Hippocampal formation (tissue), 2 donors: Measurements from ENCODE around the gene CACNA1A.
"Not testable (repeated sequence)": the region's sequence is repeated elsewhere in the genome, so short reads cannot be mapped to it uniquely, and the experiment has no call there.

Experiments
- DNase-seq, 2 donors: peaks; one replicate each; lab custom pipeline; 2025; lab: John Stamatoyannopoulos, UW

The CACNA1A gene

DNA sequence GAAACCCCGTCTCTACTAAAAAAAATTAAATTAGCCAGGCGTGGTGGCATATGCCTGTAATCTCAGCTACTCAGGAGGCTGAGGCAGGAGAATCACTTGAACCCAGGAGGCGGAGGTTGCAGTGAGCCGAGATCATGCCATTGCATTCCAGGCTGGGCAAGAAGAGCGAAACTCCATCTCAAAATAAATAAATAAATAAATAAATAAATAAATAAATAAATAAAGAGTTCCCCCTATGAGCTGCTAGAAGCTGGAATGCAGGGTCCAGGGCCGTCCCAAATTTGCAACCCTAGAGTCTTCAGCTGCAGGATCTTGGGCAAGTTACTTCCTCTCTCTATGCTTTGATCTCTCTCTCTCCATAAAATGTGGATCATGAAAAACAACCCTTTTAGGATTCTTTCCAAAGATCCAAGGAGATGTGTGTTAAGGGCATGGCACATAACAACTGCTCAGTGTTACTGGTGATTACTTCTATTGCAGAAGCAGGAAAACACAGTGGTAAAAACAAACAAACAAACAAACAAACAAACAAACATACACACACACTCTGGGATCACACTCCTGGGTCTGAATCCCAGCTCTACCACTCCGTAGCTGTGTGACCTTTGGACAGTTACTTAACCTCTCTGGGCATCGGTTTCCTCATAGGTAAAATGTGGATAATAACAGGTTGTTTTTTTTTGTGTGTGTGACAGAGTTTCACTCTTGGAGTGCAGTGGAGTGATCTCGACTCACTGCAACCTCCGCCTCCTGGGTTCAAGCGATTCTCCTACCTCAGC is 78.8 kb downstream of the CACNA1A start:
- DNase-seq, result no peak

DNA sequence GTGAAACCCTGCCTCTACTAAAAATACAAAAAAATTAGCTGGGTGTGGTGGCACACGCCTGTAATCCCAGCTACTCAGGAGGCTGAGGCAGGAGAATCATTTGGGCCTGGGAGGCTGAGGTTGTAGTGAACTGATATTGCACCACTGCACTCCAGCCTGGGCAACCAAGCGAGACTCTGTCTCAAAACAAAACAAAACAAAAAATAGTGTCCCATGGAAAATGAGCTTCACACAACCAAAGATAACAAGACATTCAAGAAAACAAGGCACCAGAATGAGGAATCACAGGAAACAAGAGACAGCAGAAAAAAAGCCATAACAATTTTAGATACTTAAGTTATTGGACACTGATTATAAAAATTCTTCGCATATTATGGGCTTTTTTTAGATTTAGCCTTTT is 80.4 kb downstream of the CACNA1A start:
- DNase-seq, result not testable (repeated sequence)

DNA sequence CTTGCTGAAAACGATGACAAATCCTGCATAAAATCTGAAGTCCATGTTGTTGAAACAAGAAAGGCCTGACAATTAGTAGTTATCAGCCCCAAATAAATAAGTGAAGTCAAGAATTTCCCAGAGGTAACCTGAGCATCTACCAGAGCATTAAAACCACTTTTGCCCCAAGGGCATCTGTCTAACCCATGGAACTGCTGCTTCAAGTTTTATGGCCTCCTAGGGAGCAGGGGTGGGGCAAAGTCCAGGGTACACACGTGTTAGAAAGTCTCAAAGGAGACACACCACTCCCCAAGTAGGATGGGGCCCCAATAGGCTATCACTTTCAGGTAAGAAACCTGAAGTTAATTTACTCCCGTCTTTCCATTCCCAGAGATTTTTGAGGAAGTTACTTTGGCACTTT is 81.1 kb downstream of the CACNA1A start:
- DNase-seq, result no peak

DNA sequence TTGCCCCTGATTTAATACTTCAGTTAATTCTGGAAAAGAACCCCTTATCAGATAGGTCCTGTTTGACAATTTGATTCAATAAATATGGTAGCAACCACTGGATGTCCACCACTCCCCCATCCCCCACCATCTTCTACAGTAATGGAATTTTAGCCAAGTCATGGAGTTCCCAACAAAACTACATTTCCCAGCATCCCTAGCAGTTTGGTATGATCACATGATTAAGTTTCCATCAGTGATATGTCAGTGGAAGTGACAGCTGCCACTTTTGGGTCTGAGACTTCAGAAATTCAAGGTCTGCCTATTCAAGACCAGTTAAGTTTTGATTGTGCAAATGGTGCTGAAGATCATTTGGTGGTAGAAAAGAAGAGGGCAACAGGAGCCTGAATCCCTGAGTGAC is 85.5 kb downstream of the CACNA1A start:
- no peak for DNase-seq

DNA sequence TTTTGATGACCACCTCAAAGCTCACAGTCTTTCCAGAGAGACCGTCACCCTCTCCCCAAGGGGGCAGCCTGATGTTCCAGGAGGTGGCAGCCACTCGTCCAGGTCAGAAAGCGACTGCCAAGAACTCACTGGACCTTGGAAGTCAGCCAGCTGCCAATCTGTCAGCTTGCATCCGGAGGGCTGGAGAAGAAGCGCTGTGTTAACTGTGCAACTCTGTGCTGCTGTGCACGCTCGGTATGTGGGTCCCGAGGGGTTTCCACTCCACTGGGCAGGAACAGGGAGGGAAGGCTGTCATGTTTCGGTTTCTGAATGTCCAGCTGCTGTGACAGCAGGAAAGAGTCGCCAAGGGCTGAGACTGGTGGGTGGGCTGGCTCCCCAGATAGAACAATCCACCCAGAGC is 89.2 kb downstream of the CACNA1A start:
- DNase-seq, result no peak

DNA sequence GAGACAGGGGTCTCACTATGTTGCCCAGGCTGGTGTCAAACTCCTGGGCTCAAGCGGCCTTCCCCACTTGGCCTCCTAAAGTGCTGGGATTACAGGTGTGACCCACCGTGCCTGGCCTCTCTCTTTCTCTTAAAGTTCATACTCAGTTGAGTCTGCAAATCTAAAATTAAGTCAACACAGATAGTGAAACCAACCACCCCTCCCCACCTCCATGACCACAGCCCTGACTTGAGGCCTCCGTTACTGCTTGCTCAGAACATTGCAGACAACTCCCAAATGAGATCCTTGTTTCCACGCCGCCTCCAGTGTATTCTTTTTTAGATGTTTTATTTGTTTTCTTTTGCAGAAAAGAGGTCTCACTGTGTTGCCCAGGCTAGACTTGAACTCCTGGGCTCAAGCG is 94.4 kb downstream of the CACNA1A start:
- DNase-seq, result no peak

DNA sequence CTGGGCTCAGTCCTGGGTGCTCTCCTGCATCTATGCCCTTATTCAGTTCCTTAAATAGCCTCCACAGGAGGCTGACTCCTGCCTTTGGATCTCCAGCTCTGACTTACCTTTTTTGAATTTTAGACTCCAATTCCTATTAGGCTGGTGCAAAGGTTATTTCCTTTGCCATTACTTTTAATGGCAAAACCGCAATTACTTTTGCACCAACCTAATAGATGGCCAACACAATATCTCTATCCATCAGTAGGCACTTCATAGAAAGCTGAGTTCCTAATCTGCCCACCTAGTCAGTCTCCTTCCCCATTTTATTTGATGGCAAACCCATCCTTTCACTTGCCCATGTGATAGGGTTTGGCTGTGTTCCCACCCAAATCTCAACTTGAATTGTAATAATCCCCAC is 95.3 kb downstream of the CACNA1A start:
- no peak for DNase-seq

DNA sequence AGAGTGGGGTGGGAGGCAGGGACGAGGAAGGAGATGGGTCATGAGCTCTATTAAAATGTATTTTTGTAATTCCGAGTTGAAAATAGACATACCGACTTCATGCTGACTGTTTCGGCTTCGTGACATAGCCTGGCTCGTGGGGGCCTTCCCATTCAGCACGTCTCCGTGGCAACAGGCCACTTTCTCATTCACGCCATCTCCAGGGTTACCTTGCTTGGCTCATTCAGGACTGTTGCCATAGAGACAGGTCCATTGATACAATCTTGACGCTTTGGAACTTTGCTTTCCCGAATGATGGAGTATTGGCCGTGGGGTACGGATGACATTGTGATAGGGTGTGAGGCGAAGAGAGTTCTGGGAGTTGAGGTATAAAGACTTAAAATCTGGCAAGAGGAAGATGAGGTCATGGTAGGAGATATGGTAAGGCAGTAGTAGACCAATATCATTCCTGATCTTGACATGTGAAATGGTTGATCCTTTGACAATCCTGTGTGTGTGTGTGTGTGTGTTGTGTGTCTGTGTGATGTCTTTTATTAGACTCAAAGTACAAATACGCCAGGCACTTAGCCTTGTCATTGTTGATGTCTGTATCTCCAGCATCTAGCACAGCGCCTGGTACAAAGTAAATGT is 97.3 kb downstream of the CACNA1A start:
- no peak for DNase-seq

DNA sequence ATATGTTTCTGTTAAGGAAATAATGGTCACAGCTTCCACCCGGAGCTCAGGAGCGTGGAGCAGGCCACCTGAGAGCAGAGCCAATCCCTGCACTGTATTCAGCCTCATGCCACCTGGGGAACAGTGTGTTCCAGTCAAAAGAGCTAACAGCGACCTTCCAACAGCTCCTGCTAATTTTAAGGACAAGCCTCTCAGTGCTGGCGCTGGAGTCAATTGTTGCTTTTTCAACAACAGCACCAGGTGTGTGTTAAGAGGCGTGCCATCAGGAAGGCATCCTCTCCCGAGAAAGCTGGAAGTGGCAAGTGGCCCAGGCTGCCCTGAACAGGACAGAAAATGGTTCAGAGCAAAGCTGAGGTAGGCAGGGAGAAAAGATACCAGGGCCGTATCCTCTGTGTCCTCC is 102.0 kb downstream of the CACNA1A start:
- no peak for DNase-seq

DNA sequence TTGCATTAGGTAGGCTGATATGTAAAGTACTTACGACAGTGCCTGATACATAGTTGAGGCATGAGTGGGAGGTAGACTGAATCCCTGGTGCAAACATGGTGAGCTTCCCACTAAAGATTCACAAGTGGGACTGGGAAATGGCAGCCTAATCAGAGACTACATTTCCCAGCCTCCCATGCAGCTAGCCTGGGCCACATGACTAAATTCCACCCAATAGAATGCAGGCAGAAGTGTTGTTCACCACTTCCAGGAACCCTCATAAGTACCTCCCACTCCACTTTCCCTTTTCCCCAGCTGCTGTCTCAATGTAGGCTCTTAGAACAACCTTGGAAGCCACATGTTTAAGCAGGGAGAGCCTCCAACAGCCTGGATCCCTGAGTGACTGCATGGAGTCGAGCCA is 104.9 kb downstream of the CACNA1A start:
- DNase-seq, result no peak

DNA sequence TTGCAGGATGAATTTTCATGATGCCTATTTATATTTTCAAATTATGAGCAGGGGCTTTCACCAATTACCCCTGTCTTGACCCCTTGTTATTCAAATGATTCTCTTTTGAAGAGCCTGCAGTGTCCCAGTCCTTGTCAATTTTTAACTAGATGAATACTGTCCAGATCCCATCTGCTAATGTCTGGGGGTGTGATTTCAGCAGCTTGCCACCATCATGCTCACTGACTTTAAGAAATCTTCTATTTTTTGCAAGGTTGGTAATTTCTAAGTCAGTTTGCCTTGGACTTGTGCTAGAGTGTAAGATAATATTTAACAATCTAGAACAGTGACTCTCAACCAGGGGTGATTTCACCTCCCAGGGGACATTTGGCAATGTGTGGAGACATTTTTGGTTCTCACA is 106.0 kb downstream of the CACNA1A start:
- no peak for DNase-seq

DNA sequence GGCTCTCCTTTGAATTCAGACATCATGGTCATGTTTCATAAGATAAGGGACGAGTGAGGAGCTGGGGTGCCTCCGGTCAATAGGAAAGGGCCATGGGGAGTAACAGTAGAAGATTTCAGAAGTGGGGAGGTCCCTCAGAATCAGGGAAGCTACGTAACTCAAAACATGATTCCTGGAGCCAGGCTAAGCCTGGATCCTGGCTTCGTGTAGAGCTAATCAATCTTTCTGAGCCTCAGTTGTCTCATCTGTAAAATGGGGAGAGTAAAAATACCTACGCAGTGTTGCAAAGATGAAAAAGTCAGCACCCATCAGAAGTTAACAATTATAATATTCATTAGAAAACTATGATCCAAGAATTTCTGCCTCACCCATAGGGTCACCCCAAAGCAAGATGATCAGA is 106.5 kb downstream of the CACNA1A start:
- DNase-seq, result no peak

DNA sequence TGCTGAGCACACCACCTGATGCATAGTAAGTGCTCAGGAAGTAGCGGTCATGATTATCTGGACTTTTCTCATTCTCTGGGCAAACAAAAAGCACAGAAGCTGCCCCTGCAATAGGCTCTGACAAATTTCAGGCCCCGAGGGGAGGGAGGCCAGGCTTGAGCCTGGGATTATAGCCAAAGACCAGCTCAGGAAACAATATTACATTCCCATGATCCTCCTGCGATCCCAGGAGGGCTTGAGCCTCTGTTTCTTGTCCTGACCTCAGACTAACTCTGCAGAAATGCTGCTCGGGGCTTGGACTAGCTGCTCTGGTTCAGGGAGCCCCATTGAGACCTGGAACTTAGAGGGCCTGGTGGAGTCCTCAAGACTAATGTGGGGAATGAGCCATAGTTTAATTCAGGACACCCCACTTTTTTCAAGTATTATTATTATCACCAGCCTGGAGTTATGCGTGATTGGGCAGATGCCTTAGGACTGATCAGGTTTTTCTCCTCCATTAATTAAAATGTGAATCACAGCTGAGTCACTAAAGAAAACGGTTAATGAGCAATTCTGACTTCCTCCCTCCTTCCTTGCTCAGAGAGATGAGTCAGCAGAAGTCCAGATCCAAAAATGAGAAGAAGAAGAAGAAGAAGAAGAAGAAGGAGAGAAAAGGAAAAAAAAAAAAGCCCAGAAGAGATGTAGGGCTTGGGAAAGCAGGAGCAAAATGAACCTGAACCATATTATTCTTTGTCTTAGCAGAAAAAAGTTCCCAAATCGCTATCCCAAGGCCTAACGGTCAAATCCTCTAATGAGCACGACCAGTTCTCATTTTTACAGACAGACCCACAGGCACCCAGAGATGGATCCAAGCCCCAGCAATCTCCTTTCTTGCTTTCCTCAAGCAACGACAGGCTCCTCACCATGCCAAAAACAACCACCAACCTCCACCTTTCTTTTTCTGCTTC is 107.2 kb downstream of the CACNA1A start:
- no peak for DNase-seq

DNA sequence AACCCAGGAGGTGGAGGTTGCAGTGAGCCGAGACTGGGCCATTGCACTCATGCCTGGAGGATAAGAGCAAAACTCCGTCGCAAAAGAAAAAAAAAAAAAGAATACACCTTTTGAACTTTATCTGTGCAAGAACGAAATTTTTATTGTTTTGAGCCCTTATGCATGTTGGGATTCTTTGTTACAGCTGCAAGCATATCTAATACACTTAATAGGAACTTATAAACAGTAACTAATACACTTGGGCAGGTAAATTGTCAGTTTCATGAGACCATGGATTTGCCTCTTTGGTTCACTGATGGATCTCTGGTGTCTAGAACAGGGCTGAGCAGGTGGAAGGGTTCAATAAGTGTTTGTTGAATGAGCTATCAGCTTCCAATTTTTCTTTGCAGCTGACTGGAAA is 108.1 kb downstream of the CACNA1A start:
- DNase-seq, result no peak

DNA sequence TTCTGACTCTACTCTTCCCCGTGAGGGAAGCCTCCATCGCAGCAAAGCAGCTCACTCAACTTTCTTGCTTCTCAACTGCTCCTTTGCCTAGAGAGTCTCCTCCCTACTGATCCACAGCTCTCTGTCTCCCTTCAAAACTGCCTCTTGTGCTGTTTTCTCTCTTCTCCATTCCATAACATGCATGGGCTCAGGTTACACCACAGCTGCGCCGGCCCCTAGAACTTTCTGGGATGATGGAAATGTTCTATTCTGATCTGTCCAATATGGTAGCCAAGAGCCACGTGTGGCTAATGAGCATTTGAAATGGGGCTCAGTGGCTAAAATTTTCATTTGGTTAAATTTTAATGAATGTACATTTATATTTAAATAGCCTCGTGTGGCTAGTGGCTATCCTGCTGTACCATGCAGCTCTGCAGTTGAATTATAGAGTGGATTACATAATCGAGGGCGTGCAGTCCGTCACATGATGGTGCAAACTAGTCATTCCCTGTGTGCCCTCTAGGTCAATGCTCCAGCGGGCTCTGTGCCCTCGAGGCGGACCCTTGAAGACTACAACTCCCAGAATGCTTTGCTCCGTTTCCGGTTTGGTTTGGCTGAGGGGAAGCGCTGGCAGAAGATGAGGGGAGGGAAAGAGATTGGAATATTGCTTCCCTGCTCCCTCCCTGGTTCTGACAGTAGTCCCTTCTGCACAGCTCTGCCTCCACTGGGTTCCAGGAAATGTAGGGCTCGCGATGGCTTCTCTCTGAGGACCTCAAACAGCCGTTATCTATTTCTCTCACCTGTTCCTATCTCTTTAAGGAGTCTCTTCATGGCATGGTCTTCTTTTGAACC is 109.8 kb downstream of the CACNA1A start:
- DNase-seq, result peak in 1 of 2 donors; percentile 36

DNA sequence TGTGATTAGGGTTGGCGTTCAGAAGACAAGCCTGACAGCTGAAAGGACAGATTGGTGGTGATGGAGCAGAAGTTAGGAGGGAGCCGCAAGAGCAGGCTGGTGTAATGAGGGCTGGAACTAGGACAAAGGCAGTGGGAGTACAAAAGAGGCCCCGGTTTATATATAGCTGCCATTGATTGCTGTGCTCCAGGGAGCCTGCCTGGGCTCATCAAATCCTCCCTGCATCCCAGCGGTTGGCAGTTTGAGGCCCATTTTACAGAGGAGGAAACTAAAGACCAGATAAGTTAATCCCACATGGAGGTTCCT is 123.7 kb downstream of the CACNA1A start:
- peak in 1 of 2 donors; percentile 15 for DNase-seq

DNA sequence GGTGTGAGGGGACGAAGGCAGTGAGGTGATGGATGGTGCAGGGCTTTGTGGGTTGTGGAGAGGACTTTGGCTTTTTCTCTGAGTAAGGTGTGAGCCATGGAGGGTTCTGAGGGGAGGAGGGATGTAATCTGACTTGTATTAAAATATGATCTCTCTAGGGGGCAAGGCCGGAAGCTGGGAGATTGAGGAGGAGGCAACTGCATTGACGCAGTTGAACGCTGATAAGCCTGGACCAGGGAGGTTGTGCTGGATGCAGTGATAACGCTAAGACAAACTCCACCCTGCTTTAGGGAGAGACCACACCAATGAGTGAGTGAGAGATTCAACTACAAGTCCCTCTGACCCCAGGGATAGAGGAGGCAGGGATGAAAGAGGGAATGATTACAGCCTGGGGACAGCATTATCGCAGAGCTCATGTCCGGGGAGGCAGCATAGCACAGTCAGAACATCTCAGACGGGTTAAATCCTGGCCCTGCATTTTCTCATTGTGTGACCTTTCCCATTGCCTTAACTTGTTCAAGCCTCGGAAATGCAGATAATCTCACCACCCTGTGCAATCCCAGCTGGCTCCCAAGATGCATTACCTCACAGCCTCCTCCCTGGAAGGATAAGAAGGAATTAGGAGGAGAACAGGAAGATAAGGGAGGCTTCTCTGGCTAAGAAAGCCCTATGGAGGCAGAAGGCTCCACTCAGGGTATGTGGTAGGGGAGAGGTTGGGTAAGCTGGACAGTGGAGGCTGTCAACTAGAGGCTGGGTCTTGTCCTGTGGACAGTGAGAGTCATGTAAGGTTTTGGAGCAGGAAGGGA is 124.2 kb downstream of the CACNA1A start:
- DNase-seq, result no peak

DNA sequence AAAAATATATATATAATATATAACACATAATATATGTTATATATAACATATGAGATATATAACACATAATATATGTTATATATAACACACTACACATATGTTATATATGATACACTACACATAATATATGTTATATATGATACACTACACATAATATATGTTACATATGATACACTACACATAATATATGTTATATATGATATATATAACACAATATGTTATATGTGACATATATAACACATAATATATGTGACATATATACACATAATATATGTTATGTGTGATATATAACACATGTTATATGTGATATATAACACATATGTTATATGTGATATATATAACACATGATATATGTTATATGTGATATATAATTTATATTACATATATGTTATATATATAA is 129.7 kb downstream of the CACNA1A start:
- no peak for DNase-seq

DNA sequence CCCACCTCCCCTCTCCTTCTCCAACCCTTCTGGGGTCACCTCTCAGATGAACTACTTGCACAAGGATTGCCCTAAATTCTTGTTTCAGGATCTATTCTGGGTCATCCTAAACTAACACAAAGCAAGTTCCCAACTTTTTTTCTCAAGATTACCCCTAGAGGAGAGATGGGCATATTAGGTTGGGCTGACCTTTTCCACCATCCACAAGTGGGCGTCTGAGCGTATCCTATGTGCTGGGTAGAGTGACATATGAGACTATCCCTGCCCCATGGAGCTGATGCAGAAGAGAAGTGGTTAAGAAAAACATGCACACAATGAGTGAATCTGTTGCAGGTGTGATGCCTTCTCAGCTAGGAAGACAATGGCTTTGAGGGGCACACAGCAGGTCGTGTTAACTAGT is 132.7 kb downstream of the CACNA1A start:
- no peak for DNase-seq

DNA sequence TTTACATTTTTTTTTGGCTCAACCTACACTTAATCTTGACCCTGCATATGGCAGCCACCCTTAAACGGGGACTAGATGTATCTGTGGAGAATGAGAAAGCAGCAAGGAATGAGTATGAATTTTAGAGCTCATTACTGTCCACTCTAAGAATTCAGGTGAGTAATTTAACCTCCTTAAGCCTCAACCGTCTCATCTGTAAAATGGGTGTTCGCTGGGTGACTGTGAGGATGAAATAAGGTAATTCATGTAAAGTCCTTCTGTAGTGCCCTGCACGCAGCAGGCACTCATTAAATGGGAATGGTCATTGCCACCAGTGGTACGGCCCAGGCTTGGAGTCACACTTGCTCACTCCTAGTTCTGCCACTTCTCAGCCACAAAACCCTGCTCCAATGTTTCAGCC is 135.3 kb downstream of the CACNA1A start:
- DNase-seq, result no peak

DNA sequence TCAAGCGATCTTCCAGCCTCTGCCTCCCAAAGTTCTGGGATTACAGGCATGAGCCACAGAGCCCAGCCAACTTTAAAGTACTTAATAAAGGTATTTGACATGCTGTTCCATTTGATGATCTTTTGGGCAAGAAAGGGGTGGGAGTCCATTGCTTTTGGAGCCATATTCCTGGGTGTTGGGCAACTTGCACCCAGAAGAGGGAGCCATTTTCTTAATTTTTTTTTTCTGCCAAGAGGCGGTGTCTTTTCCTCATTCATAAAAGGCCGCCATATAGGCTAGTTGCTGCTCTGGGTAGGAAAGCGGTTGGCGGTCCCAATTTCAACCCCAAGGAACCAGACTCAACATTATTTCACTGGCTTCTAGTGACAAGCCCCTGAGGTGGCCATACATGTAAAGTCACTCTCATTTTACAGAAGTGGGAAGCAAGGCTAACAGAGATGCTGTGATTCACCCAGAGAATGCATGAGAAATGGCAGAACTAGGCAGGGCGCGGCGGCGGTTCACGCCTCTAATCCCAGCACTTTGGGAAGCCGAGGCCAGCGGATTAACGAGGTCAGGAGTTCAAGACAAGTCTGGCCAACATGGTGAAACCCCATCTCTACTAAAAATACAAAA is 139.6 kb downstream of the CACNA1A start:
- no peak for DNase-seq
